Measurements from ENCODE around the gene SEBOX.

GRCh38 chr17:28320215-28321061, 44.6 kb downstream of the SEBOX start:
- TF ChIP-seq, protein P1, sequence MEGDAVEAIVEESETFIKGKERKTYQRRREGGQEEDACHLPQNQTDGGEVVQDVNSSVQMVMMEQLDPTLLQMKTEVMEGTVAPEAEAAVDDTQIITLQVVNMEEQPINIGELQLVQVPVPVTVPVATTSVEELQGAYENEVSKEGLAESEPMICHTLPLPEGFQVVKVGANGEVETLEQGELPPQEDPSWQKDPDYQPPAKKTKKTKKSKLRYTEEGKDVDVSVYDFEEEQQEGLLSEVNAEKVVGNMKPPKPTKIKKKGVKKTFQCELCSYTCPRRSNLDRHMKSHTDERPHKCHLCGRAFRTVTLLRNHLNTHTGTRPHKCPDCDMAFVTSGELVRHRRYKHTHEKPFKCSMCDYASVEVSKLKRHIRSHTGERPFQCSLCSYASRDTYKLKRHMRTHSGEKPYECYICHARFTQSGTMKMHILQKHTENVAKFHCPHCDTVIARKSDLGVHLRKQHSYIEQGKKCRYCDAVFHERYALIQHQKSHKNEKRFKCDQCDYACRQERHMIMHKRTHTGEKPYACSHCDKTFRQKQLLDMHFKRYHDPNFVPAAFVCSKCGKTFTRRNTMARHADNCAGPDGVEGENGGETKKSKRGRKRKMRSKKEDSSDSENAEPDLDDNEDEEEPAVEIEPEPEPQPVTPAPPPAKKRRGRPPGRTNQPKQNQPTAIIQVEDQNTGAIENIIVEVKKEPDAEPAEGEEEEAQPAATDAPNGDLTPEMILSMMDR (IDR thresholded peaks at IDR 0.05 in 4 of 5, conservative IDR thresholded peaks at IDR 0.05 in 1 of 5) = no peak
- no peak for TF ChIP-seq POLR2A (IDR thresholded peaks at IDR 0.05)

All from gastrocnemius medialis (tissue), 4 donors.